ENCODE results near the gene EEF2KMT.
"Not testable (repeated sequence)": the region's sequence is repeated elsewhere in the genome, so short reads cannot be mapped to it uniquely, and the experiment has no call there.

- TF ChIP-seq POLR2A, CTCF (IDR thresholded peaks at IDR 0.05): not testable (repeated sequence)
Measured at GRCh38 chr16:5132915-5133600, 35.5 kb upstream of the EEF2KMT start.

Measured in uterus (tissue), 2 donors.